ENCODE results near the gene MTUS2.

- TF ChIP-seq CTCF (conservative IDR thresholded peaks at IDR 0.05 in 1 of 2, IDR thresholded peaks at IDR 0.05 in 1 of 2; ENCODE audit: extremely low read depth in 1 of 2, insufficient read depth in 1 of 2, low read depth in 1 of 2, low read length in 2 of 2) (no peak), EZH2 (IDR thresholded peaks at IDR 0.05; ENCODE audit: borderline replicate concordance, low read length) (no peak)
Measured at GRCh38 chr13:29137995-29138394, 317.9 kb downstream of the MTUS2 start.

Data from mammary epithelial cell (primary cell).